Measurements from ENCODE around the gene EFCAB12. TPM values are rescaled to one million over a fixed set of nuclear protein-coding genes. Genes with fewer than 3 reads are reported as not detected.
A peak's percentile ranks its signal among the peaks of the same experiment; 100 is the strongest.

Gene EFCAB12
- polyA plus RNA-seq, 1 donor, result 1.5 TPM

DNA sequence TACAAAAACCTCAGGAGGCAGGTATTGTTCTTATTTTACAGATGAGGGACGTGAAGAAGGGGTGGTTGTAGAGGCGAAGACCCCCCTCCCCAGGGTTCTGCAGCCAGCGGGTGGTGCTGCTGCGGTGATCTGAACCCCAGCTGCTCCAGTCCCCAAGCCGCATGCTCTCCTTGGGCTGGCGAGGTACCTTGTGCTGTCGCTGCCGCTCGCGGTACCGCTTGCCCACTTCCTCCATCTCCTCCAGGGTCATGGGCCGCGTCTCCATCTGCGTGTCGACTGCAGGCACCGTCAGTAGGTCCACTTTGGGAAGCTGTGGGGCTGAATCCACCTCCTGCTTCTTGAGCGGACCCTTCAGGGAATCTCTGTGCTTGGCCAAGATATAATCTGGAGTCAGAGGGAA, 17.5 kb downstream of the EFCAB12 start:
- H3K27ac ChIP-seq (ENCODE audit: low read length), result no peak overlapping the region
- H3K4me1 ChIP-seq (ENCODE audit: control insufficient read depth, insufficient read depth, low read length), result peaks cover 17% of the 10 kb centered on the region
- WGBS (ENCODE audit: insufficient coverage, low lambda C conversion rate), result no CpG with 5 or more reads among the region's 17 CpGs

DNA sequence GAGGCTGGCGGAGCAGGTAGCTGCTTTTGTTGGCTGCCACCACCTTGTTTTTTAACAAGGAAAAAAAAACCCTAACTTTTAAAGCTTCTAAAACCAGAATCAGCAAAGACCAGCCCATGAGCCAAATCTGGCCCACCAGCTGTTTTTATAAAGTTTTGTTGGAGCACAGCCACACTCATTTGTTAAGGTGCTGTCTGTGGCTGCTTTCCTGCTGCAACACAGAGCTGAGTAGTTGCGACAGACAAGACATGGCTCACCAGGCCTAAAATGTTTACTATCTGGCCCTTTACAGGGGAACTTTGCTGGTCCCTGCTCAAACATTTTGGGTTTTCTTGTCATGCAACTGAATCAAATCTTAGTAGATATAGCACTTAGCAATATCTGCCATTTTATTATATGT, 18.9 kb downstream of the EFCAB12 start:
- H3K27ac ChIP-seq (ENCODE audit: low read length), result no peak overlapping the region
- no peaks in the 10 kb centered on the region for H3K9me3 ChIP-seq (ENCODE audit: control insufficient read depth, low read depth, low read length)
- no peak for DNase-seq
- WGBS (ENCODE audit: insufficient coverage, low lambda C conversion rate), result 100% methylated on average over 1 of the region's 2 CpGs
- no peaks in the 10 kb centered on the region for H3K36me3 ChIP-seq (ENCODE audit: control insufficient read depth, insufficient read depth, low read length)
- no peak overlapping the region for H3K4me3 ChIP-seq (ENCODE audit: low read length)
- H3K4me1 ChIP-seq (ENCODE audit: control insufficient read depth, insufficient read depth, low read length), result peaks cover 17% of the 10 kb centered on the region
- no peaks in the 10 kb centered on the region for H3K27me3 ChIP-seq (ENCODE audit: control insufficient read depth, insufficient read depth, low read length)

More for the DNA sequence above, 17.5 kb downstream of the EFCAB12 start:
- Histone ChIP-seq H3K27me3 (ENCODE audit: control insufficient read depth, insufficient read depth, low read length) (no peaks in the 10 kb centered on the region), H3K4me3 (ENCODE audit: low read length) (no peak overlapping the region), H3K36me3 (ENCODE audit: control insufficient read depth, insufficient read depth, low read length) (no peaks in the 10 kb centered on the region), H3K9me3 (ENCODE audit: control insufficient read depth, low read depth, low read length) (no peaks in the 10 kb centered on the region)
- DNase-seq, result no peak

DNA sequence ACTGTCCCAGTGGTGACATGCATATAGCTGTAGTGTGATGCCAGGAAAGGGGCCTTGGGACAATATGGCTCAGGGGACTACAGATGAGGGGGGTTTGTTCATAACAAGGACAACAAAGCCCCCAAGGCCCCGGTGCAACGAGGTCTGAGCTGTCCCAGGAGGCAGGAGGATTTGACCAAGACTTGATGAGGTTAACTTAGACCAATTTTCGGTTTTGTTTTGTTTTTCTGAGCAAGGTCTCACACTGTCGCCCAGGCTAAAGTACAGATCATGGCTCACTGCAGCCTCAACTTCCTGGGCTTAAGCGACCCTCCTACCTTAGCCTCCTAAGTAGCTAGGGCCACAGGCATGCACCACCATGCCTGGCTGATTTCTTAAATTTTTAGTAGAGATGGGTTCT, 23.8 kb downstream of the EFCAB12 start:
- no peak overlapping the region for H3K4me3 ChIP-seq (ENCODE audit: low read length)
- H3K27ac ChIP-seq (ENCODE audit: low read length), result no peak overlapping the region
- no peak for DNase-seq
- H3K9me3 ChIP-seq (ENCODE audit: control insufficient read depth, low read depth, low read length), result no peaks in the 10 kb centered on the region
- H3K36me3 ChIP-seq (ENCODE audit: control insufficient read depth, insufficient read depth, low read length), result no peaks in the 10 kb centered on the region
- no peaks in the 10 kb centered on the region for H3K4me1 ChIP-seq (ENCODE audit: control insufficient read depth, insufficient read depth, low read length)
- H3K27me3 ChIP-seq (ENCODE audit: control insufficient read depth, insufficient read depth, low read length), result no peaks in the 10 kb centered on the region
- WGBS (ENCODE audit: insufficient coverage, low lambda C conversion rate), result no CpG with 5 or more reads among the region's 5 CpGs

DNA sequence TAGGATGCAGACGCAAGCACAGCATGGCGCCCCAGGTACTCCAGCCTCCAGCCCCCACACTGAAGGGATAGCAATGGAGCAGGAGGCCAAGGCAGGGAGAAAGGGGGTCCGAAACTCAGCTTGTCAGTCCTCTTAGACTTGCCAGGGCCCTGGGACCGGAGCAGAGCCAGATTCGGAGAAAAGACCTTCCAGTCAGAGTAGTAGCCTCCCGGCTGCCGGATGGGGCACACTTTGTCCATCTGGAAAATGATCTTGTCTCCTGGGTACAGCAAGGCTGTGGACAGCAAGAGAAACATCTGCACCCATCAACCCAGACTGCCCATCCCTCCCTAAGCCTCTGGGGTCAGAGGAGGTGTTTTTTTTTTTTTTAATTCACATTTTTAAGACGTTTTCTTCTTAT, 24.3 kb downstream of the EFCAB12 start:
- Histone ChIP-seq H3K36me3 (ENCODE audit: control insufficient read depth, insufficient read depth, low read length) (no peaks in the 10 kb centered on the region), H3K9me3 (ENCODE audit: control insufficient read depth, low read depth, low read length) (no peaks in the 10 kb centered on the region), H3K27ac (ENCODE audit: low read length) (no peak overlapping the region), H3K4me3 (ENCODE audit: low read length) (no peak overlapping the region), H3K27me3 (ENCODE audit: control insufficient read depth, insufficient read depth, low read length) (no peaks in the 10 kb centered on the region), H3K4me1 (ENCODE audit: control insufficient read depth, insufficient read depth, low read length) (no peaks in the 10 kb centered on the region)
- no CpG with 5 or more reads among the region's 8 CpGs for WGBS (ENCODE audit: insufficient coverage, low lambda C conversion rate)
- DNase-seq, result no peak

DNA sequence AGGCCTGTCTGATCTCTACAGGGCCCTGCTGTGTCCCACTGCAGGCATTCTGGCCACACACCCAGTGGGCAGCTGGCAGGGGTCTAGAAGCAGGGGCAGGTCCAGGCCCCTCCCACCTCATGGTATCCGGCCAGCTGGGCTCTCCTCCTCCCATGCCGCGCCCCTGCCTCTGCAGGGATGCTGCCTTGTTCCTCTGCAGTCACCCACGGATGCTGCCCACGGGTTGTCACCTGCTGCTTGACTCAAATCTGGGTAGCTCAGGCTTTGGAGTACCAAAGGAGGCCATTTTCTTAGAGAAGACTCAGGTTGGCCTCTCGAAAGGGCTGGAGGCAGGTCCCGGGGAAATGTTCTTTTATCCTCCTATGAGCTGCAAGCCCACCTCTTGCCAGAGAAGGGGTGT, 25.0 kb downstream of the EFCAB12 start:
- no peaks in the 10 kb centered on the region for H3K27me3 ChIP-seq (ENCODE audit: control insufficient read depth, insufficient read depth, low read length)
- H3K4me3 ChIP-seq (ENCODE audit: low read length), result no peak overlapping the region
- WGBS (ENCODE audit: insufficient coverage, low lambda C conversion rate), result no CpG with 5 or more reads among the region's 7 CpGs
- H3K27ac ChIP-seq (ENCODE audit: low read length), result no peak overlapping the region
- no peaks in the 10 kb centered on the region for H3K36me3 ChIP-seq (ENCODE audit: control insufficient read depth, insufficient read depth, low read length)
- peaks cover 2% of the 10 kb centered on the region for H3K4me1 ChIP-seq (ENCODE audit: control insufficient read depth, insufficient read depth, low read length)
- H3K9me3 ChIP-seq (ENCODE audit: control insufficient read depth, low read depth, low read length), result no peaks in the 10 kb centered on the region
- no peak for DNase-seq

DNA sequence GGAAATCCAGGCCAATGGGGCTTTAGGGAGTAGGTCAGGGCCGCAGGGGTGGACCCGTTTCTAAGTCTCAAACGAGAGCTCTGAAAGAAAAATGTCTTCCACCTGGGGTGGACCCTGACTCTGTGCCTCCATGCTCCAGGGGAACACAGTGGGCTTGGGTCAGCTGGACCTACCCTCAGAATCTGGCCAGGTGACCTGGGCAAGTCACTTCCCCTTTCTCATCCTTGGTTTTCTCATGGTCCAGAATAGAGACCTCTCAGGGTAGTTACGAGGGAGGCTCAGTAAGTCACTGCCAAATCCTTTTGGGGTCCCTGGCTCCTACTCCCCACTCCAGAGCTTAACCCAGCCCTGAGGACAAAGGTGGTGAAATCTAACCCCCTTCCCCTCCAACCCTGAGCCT, 25.8 kb downstream of the EFCAB12 start:
- H3K4me3 ChIP-seq (ENCODE audit: low read length), result no peak overlapping the region
- no peaks in the 10 kb centered on the region for H3K9me3 ChIP-seq (ENCODE audit: control insufficient read depth, low read depth, low read length)
- peaks cover 4% of the 10 kb centered on the region for H3K4me1 ChIP-seq (ENCODE audit: control insufficient read depth, insufficient read depth, low read length)
- no peaks in the 10 kb centered on the region for H3K36me3 ChIP-seq (ENCODE audit: control insufficient read depth, insufficient read depth, low read length)
- H3K27ac ChIP-seq (ENCODE audit: low read length), result no peak overlapping the region
- 80% methylated on average over 1 of the region's 4 CpGs for WGBS (ENCODE audit: insufficient coverage, low lambda C conversion rate)
- no peak for DNase-seq
- no peaks in the 10 kb centered on the region for H3K27me3 ChIP-seq (ENCODE audit: control insufficient read depth, insufficient read depth, low read length)

DNA sequence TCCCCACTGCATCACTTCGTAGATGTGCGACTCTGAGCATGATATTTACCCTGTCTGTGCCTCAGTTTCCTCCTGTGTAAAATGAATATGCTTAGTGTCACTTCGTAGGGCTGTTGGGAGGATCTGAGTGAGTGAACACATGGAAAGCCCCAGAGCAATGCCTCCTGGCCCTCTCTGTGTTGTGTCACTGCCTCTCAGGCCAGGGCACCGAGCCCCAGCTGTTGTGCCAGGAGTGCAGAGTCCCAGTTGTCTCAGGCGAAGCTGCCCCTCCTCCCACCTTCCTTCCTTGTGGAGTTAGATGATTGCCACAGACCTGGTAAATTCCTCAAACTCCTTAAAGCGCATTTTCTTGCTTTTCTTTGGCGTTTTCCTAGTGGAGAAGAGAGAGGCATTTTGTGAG, 26.2 kb downstream of the EFCAB12 start:
- DNase-seq, result no peak
- Histone ChIP-seq H3K4me1 (ENCODE audit: control insufficient read depth, insufficient read depth, low read length) (peaks cover 4% of the 10 kb centered on the region), H3K27ac (ENCODE audit: low read length) (no peak overlapping the region), H3K27me3 (ENCODE audit: control insufficient read depth, insufficient read depth, low read length) (no peaks in the 10 kb centered on the region), H3K9me3 (ENCODE audit: control insufficient read depth, low read depth, low read length) (no peaks in the 10 kb centered on the region), H3K36me3 (ENCODE audit: control insufficient read depth, insufficient read depth, low read length) (no peaks in the 10 kb centered on the region), H3K4me3 (ENCODE audit: low read length) (no peak overlapping the region)
- no CpG with 5 or more reads among the region's 7 CpGs for WGBS (ENCODE audit: insufficient coverage, low lambda C conversion rate)

DNA sequence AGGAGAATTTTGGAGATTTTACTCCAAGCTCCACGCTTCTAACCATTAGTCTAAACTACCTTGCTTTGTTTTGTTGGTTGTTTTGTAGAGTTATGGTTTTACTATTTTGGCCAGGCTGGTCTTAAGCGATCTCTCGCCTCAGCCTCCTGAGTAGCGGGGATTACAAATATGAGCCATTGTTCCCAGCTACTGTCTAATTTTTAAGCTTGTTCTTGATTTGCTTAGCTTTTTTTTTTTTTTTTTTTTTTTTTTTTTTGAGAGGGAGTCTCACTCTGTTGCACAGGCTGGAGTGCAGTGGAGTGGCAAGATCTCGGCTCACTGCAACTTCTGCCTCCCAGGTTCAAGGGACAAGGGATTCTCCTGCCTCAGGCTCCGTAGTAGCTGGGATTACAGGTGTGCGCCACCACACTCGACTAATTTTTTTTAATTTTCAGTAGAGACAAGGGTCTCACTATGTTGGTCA, 28.5 kb downstream of the EFCAB12 start:
- Histone ChIP-seq H3K9me3 (ENCODE audit: control insufficient read depth, low read depth, low read length) (no peaks in the 10 kb centered on the region), H3K27ac (ENCODE audit: low read length) (no peak overlapping the region), H3K4me1 (ENCODE audit: control insufficient read depth, insufficient read depth, low read length) (peaks cover 4% of the 10 kb centered on the region), H3K27me3 (ENCODE audit: control insufficient read depth, insufficient read depth, low read length) (no peaks in the 10 kb centered on the region), H3K4me3 (ENCODE audit: low read length) (peak overlapping the region; percentile 75), H3K36me3 (ENCODE audit: control insufficient read depth, insufficient read depth, low read length) (peaks cover 2% of the 10 kb centered on the region)
- WGBS (ENCODE audit: insufficient coverage, low lambda C conversion rate), result 20% methylated on average over 1 of the region's 8 CpGs
- DNase-seq, result no peak

DNA sequence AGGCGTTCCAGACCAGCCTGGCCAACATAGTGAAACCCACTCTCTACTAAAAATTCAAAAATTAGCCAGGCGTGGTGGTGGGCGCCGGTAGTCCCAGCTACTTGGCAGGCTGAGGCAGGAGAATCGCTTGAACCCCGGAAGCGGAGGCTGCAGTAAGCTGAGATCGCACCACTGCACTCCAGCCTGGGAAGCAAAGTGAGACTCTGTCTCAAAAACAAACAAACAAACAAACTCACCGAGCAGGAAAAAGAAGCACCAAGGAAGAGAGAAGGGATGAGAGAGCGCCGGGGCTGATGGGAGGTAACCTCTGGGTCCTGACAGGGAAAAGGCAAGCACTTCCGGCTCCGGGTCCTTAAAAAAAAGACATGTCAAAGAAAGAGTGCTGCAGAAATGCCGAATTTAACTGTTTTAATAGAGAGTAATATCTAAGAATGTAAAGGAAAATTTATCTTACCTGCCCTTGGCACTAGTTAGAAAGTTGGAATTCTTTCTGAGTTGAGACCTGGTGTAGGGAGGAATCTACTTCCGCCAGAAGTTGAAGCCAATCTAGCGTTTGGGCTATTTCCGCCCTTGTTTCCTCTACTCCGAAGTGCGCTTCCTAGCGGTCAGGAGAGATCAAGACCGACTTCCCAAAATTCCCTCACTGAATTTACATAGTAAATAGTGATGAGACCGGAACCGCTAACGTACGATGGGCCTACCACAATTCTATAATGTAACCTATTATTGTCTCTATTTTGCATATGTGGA, 29.1 kb downstream of the EFCAB12 start:
- no peaks in the 10 kb centered on the region for H3K9me3 ChIP-seq (ENCODE audit: control insufficient read depth, low read depth, low read length)
- H3K27ac ChIP-seq (ENCODE audit: low read length), result peak overlapping the region; percentile 30
- H3K27me3 ChIP-seq (ENCODE audit: control insufficient read depth, insufficient read depth, low read length), result no peaks in the 10 kb centered on the region
- H3K4me3 ChIP-seq (ENCODE audit: low read length), result peak overlapping the region; percentile 75
- peaks cover 4% of the 10 kb centered on the region for H3K4me1 ChIP-seq (ENCODE audit: control insufficient read depth, insufficient read depth, low read length)
- H3K36me3 ChIP-seq (ENCODE audit: control insufficient read depth, insufficient read depth, low read length), result peaks cover 6% of the 10 kb centered on the region
- DNase-seq, result peak; percentile 90 to 96
- WGBS (ENCODE audit: insufficient coverage, low lambda C conversion rate), result 0% methylated on average over 6 of the region's 25 CpGs

DNA sequence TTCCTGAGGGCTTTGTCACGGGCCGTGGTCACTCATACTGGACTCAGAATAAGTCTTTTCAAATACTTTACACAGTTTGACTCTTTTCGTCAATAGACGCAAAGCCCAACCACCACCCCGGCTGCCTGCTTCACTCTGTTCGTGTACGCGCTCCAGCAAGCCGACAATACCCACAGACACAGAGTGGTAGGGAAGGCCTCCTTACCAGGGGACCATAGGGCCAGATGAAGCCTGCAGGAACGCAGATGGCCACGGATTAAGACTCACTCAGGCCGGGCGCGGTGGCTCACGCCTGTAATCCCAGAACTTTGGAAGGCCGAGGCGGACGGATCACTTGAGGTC, 29.7 kb downstream of the EFCAB12 start:
- H3K4me3 ChIP-seq (ENCODE audit: low read length), result peak overlapping the region; percentile 75
- peak in 1 of 2 donors; percentile 43 for DNase-seq
- no CpG with 5 or more reads among the region's 18 CpGs for WGBS (ENCODE audit: insufficient coverage, low lambda C conversion rate)
- peaks cover 8% of the 10 kb centered on the region for H3K36me3 ChIP-seq (ENCODE audit: control insufficient read depth, insufficient read depth, low read length)
- no peaks in the 10 kb centered on the region for H3K9me3 ChIP-seq (ENCODE audit: control insufficient read depth, low read depth, low read length)
- H3K27me3 ChIP-seq (ENCODE audit: control insufficient read depth, insufficient read depth, low read length), result no peaks in the 10 kb centered on the region
- H3K27ac ChIP-seq (ENCODE audit: low read length), result peak overlapping the region; percentile 47
- H3K4me1 ChIP-seq (ENCODE audit: control insufficient read depth, insufficient read depth, low read length), result peaks cover 4% of the 10 kb centered on the region

Measured in large intestine (tissue), 3 donors.